HG03139 (cell line): Measurements from ENCODE around the gene TEK.

Experiments
- ATAC-seq: cut with Tn5 transposase; IDR thresholded peaks from one replicate; pipeline ENCODE4 v1.9.1; 2021; ENCODE audit not compliant: unreplicated experiment

The TEK gene

GRCh38 chr9:27118916-27119315 is 9.9 kb downstream of the TEK start:
- no peak for ATAC-seq

DNA sequence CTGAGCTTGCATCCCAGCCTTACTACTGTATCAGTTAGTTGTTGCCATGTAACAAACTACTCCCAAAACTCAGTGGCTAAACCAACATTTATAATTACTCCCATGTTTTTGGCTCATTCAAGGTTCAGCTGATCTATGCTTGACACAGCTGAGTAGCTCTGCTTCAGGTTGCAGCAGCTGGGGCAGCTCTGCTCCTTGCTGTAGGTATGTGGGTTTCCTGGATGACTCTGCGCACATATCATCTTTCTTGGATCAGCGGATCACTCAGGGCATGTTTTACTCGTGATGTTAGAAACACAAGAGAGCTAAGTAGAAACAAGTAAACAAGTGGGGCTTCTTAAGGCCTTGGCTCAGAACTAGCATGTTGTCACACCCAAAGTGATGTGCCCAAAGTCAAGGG is 15.1 kb downstream of the TEK start:
- ATAC-seq: no peak

GRCh38 chr9:27125030-27125429 is 16.0 kb downstream of the TEK start:
- ATAC-seq: no peak

GRCh38 chr9:27125936-27126335 is 16.9 kb downstream of the TEK start:
- no peak for ATAC-seq

- no peak for ATAC-seq
Observed at GRCh38 chr9:27126670-27127069, 17.6 kb downstream of the TEK start.

GRCh38 chr9:27129221-27129620 is 20.2 kb downstream of the TEK start:
- ATAC-seq: no peak

DNA sequence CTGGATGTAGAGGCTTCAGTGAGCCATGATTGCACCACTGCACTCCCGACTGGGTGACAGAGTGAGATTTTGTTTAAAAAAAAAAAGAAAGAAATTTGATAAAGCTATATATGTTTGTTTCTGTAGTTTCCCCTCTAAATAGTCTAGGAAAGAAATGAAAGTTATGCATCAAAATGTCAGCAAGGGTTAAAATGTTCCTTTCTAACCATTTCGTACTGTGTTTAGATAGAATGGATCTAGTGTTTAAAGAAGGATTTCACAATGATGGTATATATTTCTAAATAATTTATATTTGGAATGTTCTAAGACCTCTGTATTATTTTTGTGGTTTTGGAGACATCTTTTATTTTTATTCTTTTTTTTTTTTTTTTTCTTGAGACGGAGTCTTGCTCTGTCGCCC is 22.7 kb downstream of the TEK start:
- ATAC-seq: no peak

GRCh38 chr9:27133817-27134216 is 24.8 kb downstream of the TEK start:
- ATAC-seq: no peak

DNA sequence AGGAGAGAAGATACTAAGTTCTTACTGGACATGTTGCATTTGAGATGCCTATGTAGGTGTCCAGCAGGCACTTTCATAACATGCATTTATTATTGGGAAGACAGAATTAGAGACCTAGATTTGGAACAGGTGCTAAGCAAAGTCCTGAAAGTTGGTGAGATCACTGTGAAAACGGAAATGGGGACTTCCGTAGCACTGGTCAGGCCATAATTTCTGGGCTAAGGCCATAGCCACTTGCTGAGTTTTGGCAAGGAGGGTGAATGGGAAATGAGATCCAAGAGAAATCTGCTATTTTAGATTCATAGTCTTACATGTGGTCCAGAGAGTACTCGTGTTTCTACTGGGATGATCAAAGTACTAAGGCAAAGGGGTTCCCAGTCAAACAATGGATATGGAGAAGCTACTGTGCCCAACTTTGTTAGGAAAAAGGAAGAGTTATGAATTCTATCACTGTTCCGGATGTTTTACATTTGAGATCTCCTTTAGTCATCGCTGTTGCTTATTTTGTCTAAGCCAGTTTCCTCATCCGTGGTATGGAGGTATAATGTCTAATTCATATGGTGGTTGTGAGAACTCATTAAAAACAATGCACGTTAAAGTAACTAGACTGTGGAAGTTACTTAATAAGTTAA is 33.4 kb downstream of the TEK start:
- no peak for ATAC-seq

DNA sequence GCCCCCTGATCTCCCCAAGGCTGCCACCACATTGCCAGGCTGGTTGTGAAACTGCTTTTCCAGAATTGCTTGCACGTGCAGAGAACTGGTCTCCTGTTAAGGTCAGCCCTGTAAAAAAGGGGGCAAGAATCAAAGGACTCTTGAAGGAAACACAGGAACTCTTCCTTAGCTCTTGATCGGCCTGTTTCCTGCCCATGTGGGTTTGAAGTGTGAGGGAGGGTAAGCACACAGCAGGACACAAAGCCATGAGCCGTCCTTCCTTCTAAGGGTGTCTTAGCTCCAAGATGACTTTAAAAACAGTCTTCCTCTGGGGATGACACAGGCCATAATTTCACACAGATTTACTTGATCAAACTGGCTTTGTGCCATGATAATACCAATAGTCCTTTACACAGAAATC is 36.1 kb downstream of the TEK start:
- ATAC-seq: no peak

DNA sequence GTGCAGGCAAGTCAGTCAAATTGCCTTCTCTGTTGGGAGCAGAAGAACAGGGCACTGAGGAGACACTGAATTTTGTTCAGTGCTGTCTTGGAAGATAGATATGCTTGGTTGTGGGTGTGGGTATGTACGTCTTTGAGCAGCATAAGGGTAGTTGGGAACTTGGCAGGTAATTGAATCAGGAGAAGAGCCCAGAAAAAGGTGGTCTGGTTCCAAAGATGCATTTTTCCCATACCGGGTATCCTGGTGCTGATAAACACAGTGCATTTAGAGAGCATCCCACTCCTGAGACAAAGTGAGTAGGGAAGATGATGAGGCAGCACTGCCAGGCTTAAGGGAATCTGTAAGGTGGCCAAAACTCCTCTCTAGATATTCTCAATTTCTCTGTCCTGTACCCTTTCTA is 40.6 kb downstream of the TEK start:
- ATAC-seq: no peak

DNA sequence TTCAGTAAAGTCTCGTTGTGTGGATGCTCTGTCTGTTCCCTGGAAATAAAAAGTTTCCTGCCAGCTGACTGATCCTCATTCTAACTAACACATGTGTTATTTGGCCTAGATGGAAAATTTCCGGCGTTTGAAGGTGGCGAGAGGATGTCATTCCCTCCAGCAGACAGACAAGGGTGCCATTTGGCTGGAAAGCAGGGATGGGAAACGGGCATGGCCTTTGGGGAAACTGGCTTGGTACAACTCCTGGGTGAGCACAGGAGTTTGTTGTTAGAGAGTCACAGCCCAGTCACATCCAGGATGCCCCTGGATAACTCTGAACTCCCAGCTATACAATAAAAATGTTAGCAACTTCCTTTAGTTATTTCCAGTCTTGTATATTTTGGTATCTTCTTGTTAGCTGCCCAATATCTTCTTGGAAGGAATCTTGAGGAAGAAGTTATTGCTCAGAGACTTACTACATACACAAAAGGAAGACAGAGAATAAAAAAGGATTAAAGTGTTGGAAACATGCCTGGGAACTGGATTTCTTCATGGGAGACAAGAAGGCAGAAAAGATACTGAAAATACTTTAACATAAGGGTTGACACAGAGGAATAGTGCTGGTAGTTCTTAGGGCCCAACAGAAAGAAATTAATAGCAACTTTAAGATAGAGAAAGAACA is 41.9 kb downstream of the TEK start:
- no peak for ATAC-seq

- ATAC-seq: no peak
Observed at GRCh38 chr9:27151693-27152404, 42.8 kb downstream of the TEK start.

- ATAC-seq: no peak
Observed at GRCh38 chr9:27152405-27152718, 43.3 kb downstream of the TEK start.

DNA sequence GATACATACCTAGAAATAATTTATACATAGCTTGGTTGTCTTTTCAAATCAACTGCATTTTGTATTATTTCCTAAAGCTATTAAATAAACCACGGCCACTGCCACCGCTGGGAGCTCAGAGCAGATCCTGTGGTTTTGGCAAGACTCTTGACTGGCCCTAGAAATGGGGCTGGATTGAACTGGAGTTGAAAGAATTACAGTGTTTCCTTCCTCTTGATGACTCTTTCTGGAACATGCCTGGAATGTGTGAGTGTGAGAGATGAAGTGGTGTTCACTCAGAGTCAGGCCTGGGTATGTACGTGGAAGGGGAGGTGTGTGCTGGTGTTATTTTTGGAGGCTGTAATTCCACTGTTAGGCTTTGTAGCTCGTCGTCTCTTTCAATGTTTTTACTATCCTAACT is 45.9 kb downstream of the TEK start:
- no peak for ATAC-seq

DNA sequence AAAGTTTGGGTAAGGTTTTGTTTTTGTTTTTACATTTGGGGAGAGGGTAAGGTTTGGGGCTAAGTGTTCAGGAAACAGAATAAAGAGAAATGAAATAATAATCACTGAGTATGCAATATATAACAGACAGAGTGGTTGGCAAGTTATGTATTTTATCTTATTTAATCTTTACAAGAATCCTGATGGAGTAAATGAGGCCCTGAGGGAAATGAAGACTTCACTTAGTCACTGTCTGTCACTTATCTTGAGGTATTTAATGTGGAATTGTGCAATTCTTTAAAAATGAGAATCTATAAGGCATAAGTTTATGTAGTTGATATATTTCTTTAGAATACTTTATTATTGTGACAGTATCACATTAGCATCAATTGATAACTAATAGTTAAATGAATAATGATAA is 48.1 kb downstream of the TEK start:
- no peak for ATAC-seq

DNA sequence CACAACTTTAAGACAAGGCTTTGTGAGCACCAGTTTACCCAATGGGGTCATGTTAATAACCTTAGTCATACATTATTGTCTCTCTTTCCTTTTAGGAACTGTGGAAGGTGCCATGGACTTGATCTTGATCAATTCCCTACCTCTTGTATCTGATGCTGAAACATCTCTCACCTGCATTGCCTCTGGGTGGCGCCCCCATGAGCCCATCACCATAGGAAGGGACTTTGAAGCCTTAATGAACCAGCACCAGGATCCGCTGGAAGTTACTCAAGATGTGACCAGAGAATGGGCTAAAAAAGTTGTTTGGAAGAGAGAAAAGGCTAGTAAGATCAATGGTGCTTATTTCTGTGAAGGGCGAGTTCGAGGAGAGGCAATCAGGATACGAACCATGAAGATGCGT is 48.7 kb downstream of the TEK start:
- no peak for ATAC-seq

DNA sequence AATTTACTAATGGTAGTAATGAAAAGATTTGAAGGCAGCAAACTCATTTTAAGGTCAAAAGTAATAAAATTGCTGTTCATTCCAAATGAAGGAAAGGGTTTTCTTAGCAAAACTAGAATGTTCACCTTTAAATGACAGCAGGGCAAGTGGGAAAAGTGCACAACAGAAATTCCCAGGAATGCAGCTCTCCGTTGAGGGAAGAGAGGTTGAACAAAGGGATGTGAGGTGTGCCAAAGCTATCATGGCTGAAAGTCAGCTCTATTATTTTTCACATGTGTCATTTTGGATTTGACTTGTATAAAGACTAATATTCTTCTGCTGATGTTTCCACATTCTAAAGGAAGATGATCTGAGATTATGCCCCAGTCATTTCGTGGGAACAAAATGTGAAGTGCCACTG is 51.6 kb downstream of the TEK start:
- no peak for ATAC-seq

DNA sequence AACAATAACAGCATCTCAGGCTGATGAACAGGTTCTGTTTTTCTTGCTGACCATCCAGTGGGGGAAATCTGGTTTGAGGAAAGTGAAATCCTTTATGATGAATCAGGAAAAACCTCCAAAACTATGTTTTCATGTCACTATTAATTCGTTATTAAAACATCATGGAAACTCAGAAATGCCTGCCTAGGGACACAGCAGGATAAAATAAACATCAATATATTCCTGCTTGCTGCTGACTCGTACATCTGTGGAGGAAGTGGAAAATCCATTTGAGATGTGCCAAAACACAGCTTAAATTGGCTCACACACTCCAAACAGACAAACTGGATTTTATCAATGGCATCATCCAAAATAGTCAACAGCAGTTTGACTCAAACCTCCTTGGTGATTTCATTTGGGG is 53.0 kb downstream of the TEK start:
- ATAC-seq: no peak

GRCh38 chr9:27165068-27165467 is 56.0 kb downstream of the TEK start:
- no peak for ATAC-seq

GRCh38 chr9:27165670-27166069 is 56.6 kb downstream of the TEK start:
- no peak for ATAC-seq

GRCh38 chr9:27168496-27168895 is 59.5 kb downstream of the TEK start:
- ATAC-seq: no peak

DNA sequence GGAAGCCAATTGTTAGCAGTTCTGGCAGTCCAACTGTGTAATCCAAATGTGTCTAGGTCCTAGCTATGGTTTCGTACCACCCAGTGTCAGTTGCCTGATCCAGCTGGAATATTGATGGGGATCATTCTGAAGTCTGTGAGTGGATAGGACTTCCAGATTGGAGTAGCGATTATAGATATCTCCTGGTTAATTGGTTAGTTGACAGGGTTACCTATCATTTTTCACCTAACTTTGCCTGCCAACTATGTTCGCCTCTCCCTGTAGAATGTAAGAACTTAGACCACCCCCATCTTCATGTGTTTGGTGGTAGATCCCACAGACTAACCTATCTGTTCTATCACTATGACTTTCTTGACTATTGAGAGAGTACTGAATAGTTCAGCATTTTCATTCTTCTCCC is 59.9 kb downstream of the TEK start:
- ATAC-seq: no peak
